Peyer's patch (tissue), 4 donors: ENCODE data around the gene PHGDH. TPM values are rescaled to one million over a fixed set of nuclear protein-coding genes. Genes with fewer than 3 reads are reported as not detected.
"Not testable (repeated sequence)": the region's sequence is repeated elsewhere in the genome, so short reads cannot be mapped to it uniquely, and the experiment has no call there.

Experiments
- DNase-seq, 3 donors: peaks; one replicate each; pipeline ENCODE4 v3.0.0-alpha.2; 2017 to 2019
- H3K27ac ChIP-seq, 4 donors: fragments of 200-600 bp; sonication (generic); one replicate each; pipeline ENCODE4 v1.5.1; 2016 to 2019
- H3K27me3 ChIP-seq, 2 donors: fragments of 200-600 bp; sonication (generic); one replicate each; pipeline ENCODE4 v1.5.1; 2019
- H3K36me3 ChIP-seq, 3 donors: fragments of 200-600 bp; sonication (generic); one replicate each; pipeline ENCODE4 v1.5.1; 2016 to 2019
- H3K4me1 ChIP-seq, 4 donors: fragments of 200-600 bp; sonication (generic); one replicate each; pipeline ENCODE4 v1.5.1; 2016 to 2019
- H3K4me3 ChIP-seq, 4 donors: fragments of 200-600 bp; sonication (generic); 1 replicate in 3 of 4; 2 replicates in 1 of 4; pipeline ENCODE4 v1.5.1; 2016 to 2019; ENCODE audit warnings: mild to moderate bottlenecking in 1 of 4
- H3K9me3 ChIP-seq, 4 donors: fragments of 200-600 bp; sonication (generic); one replicate each; pipeline ENCODE4 v1.5.1; 2016 to 2019; ENCODE audit warnings: mild to moderate bottlenecking in 1 of 4
- POLR2A ChIP-seq, 2 donors: fragments of 450-650 bp; IDR thresholded peaks; one replicate each; pipeline ENCODE4 v1.5.1; 2017; ENCODE audit warnings: antibody characterized with exemption in 2 of 2, mild to moderate bottlenecking in 2 of 2, moderate library complexity in 2 of 2
- total RNA-seq, 4 donors: library from RNA; depleted of rRNA; stranded (reverse); fragments of >200 nt; gene quantifications; one replicate each; pipeline ENCODE4 v1.1.0, GENCODE V29; 2016
- TF ChIP-seq, protein P1 (sequence below), 6 experiments: fragments of 450-650 bp in 4 of 6; fragments of 200-600 bp in 2 of 6; sonication (generic) in 1 of 6; IDR thresholded peaks; one replicate each; pipeline ENCODE4 v1.5.1; 2017 to 2019; ENCODE audit warnings: antibody characterized with exemption in 6 of 6, mild to moderate bottlenecking in 3 of 6, moderate library complexity in 1 of 6

The PHGDH gene
- total RNA-seq, 4 donors from 2014 or later, result 2.8 to 19.0 (median 4.3) TPM

DNA sequence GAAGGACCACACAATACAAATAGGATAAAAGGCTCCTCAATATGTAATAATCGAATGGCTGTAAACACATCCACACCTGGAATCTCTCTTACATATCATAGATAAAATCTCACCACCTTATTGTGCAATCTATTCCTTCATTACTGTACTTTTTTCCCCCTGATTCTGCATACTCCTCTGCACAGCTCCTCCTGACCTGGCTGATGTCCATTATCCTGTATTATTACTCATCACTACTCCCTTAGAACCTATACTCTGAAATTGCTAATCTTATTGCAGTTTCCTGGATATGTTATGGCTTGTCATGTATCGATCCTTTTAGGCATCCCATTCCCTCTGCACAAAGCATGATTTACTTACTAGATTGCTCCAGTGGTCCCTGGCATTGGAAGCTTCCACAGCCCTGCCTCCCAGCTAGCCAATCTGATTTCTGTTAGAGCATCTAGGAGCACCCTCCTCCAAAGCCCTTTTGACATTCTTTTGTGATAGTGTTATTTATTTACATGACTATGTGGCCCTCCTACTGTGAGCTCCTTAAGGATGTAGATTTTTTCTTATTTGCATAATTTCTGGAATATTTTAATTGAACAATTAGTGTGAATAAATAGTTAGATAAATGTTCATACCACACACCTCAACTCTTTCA lies 24.2 kb upstream of the PHGDH start:
- no peaks in the 10 kb centered on the region for H3K36me3 ChIP-seq
- TF ChIP-seq, protein P1, sequence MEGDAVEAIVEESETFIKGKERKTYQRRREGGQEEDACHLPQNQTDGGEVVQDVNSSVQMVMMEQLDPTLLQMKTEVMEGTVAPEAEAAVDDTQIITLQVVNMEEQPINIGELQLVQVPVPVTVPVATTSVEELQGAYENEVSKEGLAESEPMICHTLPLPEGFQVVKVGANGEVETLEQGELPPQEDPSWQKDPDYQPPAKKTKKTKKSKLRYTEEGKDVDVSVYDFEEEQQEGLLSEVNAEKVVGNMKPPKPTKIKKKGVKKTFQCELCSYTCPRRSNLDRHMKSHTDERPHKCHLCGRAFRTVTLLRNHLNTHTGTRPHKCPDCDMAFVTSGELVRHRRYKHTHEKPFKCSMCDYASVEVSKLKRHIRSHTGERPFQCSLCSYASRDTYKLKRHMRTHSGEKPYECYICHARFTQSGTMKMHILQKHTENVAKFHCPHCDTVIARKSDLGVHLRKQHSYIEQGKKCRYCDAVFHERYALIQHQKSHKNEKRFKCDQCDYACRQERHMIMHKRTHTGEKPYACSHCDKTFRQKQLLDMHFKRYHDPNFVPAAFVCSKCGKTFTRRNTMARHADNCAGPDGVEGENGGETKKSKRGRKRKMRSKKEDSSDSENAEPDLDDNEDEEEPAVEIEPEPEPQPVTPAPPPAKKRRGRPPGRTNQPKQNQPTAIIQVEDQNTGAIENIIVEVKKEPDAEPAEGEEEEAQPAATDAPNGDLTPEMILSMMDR (IDR thresholded peaks at IDR 0.05), result no peak
- TF ChIP-seq POLR2A (IDR thresholded peaks at IDR 0.05), result no peak
- no peak overlapping the region for H3K27ac ChIP-seq
- no peak for DNase-seq
- no peaks in the 10 kb centered on the region for H3K4me1 ChIP-seq
- H3K27me3 ChIP-seq, result no peaks in the 10 kb centered on the region
- no peak overlapping the region for H3K4me3 ChIP-seq
- H3K9me3 ChIP-seq, result no peaks in the 10 kb centered on the region

- DNase-seq, result no peak
- H3K4me1 ChIP-seq, result no peaks in the 10 kb centered on the region
- TF ChIP-seq POLR2A (IDR thresholded peaks at IDR 0.05), result no peak
- TF ChIP-seq, protein P1 (IDR thresholded peaks at IDR 0.05), result no peak
- H3K4me3 ChIP-seq, result no peak overlapping the region
- H3K27ac ChIP-seq, result no peak overlapping the region
- H3K36me3 ChIP-seq, result no peaks in the 10 kb centered on the region
- H3K9me3 ChIP-seq, result no peaks in the 10 kb centered on the region
- no peaks in the 10 kb centered on the region for H3K27me3 ChIP-seq
These were observed 22.9 kb upstream of the PHGDH start for GRCh38 chr1:119688810-119689209.

DNA sequence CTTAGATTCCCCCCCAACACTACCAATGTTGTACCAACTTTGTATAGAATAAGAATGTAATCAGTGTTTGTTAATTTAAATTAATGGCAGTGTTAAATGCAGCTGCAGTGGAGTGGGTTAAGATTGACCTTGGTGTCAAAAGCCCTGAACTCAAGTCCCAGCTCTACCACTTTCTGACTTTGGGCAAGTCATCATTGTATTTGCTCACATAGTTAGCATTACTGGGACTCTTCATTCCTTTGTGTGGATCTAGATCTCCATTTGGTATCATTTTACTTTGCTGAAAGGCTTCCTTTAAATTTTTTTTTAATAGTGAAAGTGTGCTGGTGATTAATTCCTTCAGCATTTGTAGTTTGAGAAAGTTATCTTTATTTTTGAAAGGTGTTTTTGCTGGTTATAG lies 22.2 kb upstream of the PHGDH start:
- no peaks in the 10 kb centered on the region for H3K27me3 ChIP-seq
- no peak for TF ChIP-seq POLR2A (IDR thresholded peaks at IDR 0.05)
- TF ChIP-seq, protein P1 (IDR thresholded peaks at IDR 0.05), result no peak

GRCh38 chr1:119696863-119697262 lies 14.9 kb upstream of the PHGDH start:
- H3K9me3 ChIP-seq, H3K27me3 ChIP-seq, H3K4me3 ChIP-seq, H3K36me3 ChIP-seq, H3K4me1 ChIP-seq, H3K27ac ChIP-seq, DNase-seq: not testable (repeated sequence)

More for the DNA sequence above, 22.2 kb upstream of the PHGDH start:
- no peak overlapping the region for H3K4me3 ChIP-seq
- no peaks in the 10 kb centered on the region for H3K4me1 ChIP-seq
- H3K36me3 ChIP-seq, result no peaks in the 10 kb centered on the region
- no peak overlapping the region for H3K27ac ChIP-seq
- no peaks in the 10 kb centered on the region for H3K9me3 ChIP-seq
- DNase-seq, result no peak

DNA sequence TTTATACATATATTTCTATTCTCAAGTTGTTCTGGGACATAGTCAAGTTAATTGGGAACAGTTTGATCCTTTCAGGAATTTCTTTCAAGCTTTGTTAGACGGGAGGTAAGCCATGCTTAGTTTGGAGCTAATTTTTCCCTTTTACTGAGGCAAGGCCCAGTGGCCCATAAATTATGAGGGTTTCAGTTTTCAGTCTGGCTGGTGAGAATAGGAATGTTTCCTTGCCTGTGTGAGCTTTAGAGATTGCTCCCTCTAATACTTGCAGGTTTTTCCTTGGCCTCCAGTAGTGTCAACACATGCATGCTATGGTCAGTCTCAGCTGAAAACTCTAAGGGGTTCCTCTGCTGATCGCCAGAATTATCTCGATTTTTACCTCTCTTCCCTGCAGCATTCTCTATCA lies 14.1 kb upstream of the PHGDH start:
- Histone ChIP-seq H3K4me1 (no peaks in the 10 kb centered on the region), H3K4me3 (no peak overlapping the region), H3K27me3 (no peaks in the 10 kb centered on the region), H3K27ac (no peak overlapping the region), H3K9me3 (peaks cover 0 to 9% (median 4%) of the 10 kb centered on the region in 4 donors), H3K36me3 (no peaks in the 10 kb centered on the region)
- DNase-seq, result no peak
- TF ChIP-seq, protein P1 (IDR thresholded peaks at IDR 0.05), result no peak
- TF ChIP-seq POLR2A (IDR thresholded peaks at IDR 0.05), result no peak

GRCh38 chr1:119700326-119700725 lies 11.4 kb upstream of the PHGDH start:
- Histone ChIP-seq H3K27me3 (no peaks in the 10 kb centered on the region), H3K4me3 (no peak overlapping the region), H3K9me3 (peaks cover 0 to 9% (median 4%) of the 10 kb centered on the region in 4 donors), H3K27ac (no peak overlapping the region), H3K4me1 (no peaks in the 10 kb centered on the region), H3K36me3 (no peaks in the 10 kb centered on the region)
- no peak for DNase-seq
- TF ChIP-seq, protein P1 (IDR thresholded peaks at IDR 0.05), result no peak
- no peak for TF ChIP-seq POLR2A (IDR thresholded peaks at IDR 0.05)
